Body of pancreas (tissue), 4 donors: Measurements from ENCODE around the gene OGFR. TPM values are rescaled to one million over a fixed set of nuclear protein-coding genes. Genes with fewer than 3 reads are reported as not detected.
A peak's percentile ranks its signal among the peaks of the same experiment; 100 is the strongest.

Experiments used
- ATAC-seq: fragments of 150-250 bp; one replicate; pipeline ENCODE4 v1.9.1; 2016
- DNase-seq, 4 donors: peaks; one replicate each; pipeline ENCODE4 v3.0.0-alpha.2; 2019
- H3K27ac ChIP-seq, 4 donors: fragments of 200-600 bp; sonication (generic); 1 replicate in 3 of 4; 2 replicates in 1 of 4; pipeline versions ENCODE4 v1.5.1 to v1.6.1; 2016 to 2019; ENCODE audit warnings: mild to moderate bottlenecking in 1 of 4, mixed read lengths in 1 of 4, moderate library complexity in 1 of 4
- H3K27me3 ChIP-seq, 2 donors: fragments of 200-600 bp; sonication (generic); one replicate each; pipeline ENCODE4 v1.6.0; 2016; ENCODE audit warnings: mild to moderate bottlenecking in 1 of 2
- H3K36me3 ChIP-seq, 2 donors: fragments of 200-600 bp; sonication (generic); replicated peaks in 1 of 2; 2 replicates each; pipeline ENCODE4 v1.5.1; 2016; ENCODE audit warnings: low read depth in 2 of 2; ENCODE audit not compliant: insufficient read depth in 1 of 2
- H3K4me1 ChIP-seq: fragments of 200-600 bp; sonication (generic); one replicate; pipeline ENCODE4 v1.6.0; 2016
- H3K4me3 ChIP-seq, 2 donors: fragments of 200-600 bp; sonication (generic); 1 replicate in 1 of 2; 2 replicates in 1 of 2; pipeline ENCODE4 v1.5.1; 2016 to 2019
- H3K9me3 ChIP-seq, 3 donors: fragments of 200-600 bp; sonication (generic); 1 replicate in 2 of 3; 2 replicates in 1 of 3; pipeline ENCODE4 v1.5.1; 2016
- CTCF ChIP-seq, 7 experiments: fragments of 450-650 bp in 4 of 7; fragments of 200-600 bp in 3 of 7; sonication (generic) in 3 of 7; IDR thresholded peaks; one replicate each; pipeline ENCODE4 v1.5.1; 2016 to 2019; ENCODE audit warnings: antibody characterized with exemption in 7 of 7
- POLR2A ChIP-seq, 3 donors: fragments of 450-650 bp; IDR thresholded peaks; one replicate each; pipeline ENCODE4 v1.6.1; 2016; ENCODE audit warnings: antibody characterized with exemption in 3 of 3, mild to moderate bottlenecking in 2 of 3
- WGBS, 2 donors: methylation state at CpG; one replicate each; pipeline ENCODE4 v1.1.5; 2017; 5-methylcytosine and 5-hydroxymethylcytosine counted together
- intact Hi-C: fragments of 100-400 bp; cut with DNase I; formaldehyde crosslinking; loops from one replicate; pipeline ENCODE4 v1.15.1; 2023
- total RNA-seq, 2 donors: library from RNA; depleted of rRNA; stranded (reverse); fragments of >200 nt; gene quantifications; one replicate each; pipeline ENCODE4 v1.1.0, GENCODE V29; 2016

OGFR gene
- total RNA-seq, 2 donors from 2014 or later = 46.4 to 47.8 TPM

GRCh38 chr20:62794007-62794724 is 10.5 kb upstream of the OGFR start:
- DNase-seq (peak; percentile 95 to 98 (median 96)), ATAC-seq (peak; percentile 88)
- no peak overlapping the region for H3K4me3 ChIP-seq
- no peaks in the 10 kb centered on the region for H3K27me3 ChIP-seq
- peak overlapping the region; percentile 52 to 91 (median 84) for H3K27ac ChIP-seq
- intact Hi-C loops = no loop called here
- H3K9me3 ChIP-seq = no peaks in the 10 kb centered on the region
- WGBS, 2 donors = 0 to 1% methylated on average over 22 to 69 of the region's 69 CpGs
- H3K4me1 ChIP-seq = peaks cover 33% of the 10 kb centered on the region
- TF ChIP-seq POLR2A (IDR thresholded peaks at IDR 0.05) (peak; percentile 43 to 92 (median 89)), CTCF (IDR thresholded peaks at IDR 0.05) (peak in 1 of 7 experiments; percentile 3)
- peaks cover 0 to 6% of the 10 kb centered on the region in 2 donors for H3K36me3 ChIP-seq

- intact Hi-C loops = no loop called here
Observed at GRCh38 chr20:62795023-62795761, 9.4 kb upstream of the OGFR start.

GRCh38 chr20:62796699-62797491 is 7.7 kb upstream of the OGFR start:
- DNase-seq = peak in 2 of 4 donors; percentile 38 to 44
- Histone ChIP-seq H3K4me1 (peaks cover 29% of the 10 kb centered on the region), H3K36me3 (peaks cover 0 to 13% of the 10 kb centered on the region in 2 donors), H3K9me3 (no peaks in the 10 kb centered on the region), H3K27me3 (no peaks in the 10 kb centered on the region), H3K27ac (peak overlapping the region; percentile 78 to 91 (median 84)), H3K4me3 (no peak overlapping the region)
- TF ChIP-seq POLR2A (IDR thresholded peaks at IDR 0.05) (no peak), CTCF (IDR thresholded peaks at IDR 0.05) (no peak)
- no peak for ATAC-seq
- intact Hi-C loops = no loop called here
- WGBS, 2 donors = 20 to 22% methylated on average over 13 to 29 of the region's 53 CpGs

More at GRCh38 chr20:62795023-62795761, 9.4 kb upstream of the OGFR start:
- H3K9me3 ChIP-seq = no peaks in the 10 kb centered on the region
- H3K27me3 ChIP-seq = no peaks in the 10 kb centered on the region
- H3K36me3 ChIP-seq = peaks cover 0 to 13% of the 10 kb centered on the region in 2 donors
- 0% methylated on average over 20 to 68 of the region's 68 CpGs for WGBS, 2 donors
- no peak for TF ChIP-seq POLR2A (IDR thresholded peaks at IDR 0.05)
- ATAC-seq (no peak), DNase-seq (peak in 2 of 4 donors; percentile 41 to 60)
- peaks cover 33% of the 10 kb centered on the region for H3K4me1 ChIP-seq
- H3K4me3 ChIP-seq = peak overlapping the region; percentile 9 to 46
- peak overlapping the region; percentile 41 to 91 (median 84) for H3K27ac ChIP-seq

GRCh38 chr20:62797671-62798532 is 6.7 kb upstream of the OGFR start:
- Histone ChIP-seq H3K4me3 (no peak overlapping the region), H3K27me3 (no peaks in the 10 kb centered on the region), H3K9me3 (no peaks in the 10 kb centered on the region), H3K36me3 (peaks cover 0 to 13% of the 10 kb centered on the region in 2 donors), H3K27ac (peak overlapping the region in 2 of 4 donors; percentile 35 to 79), H3K4me1 (peaks cover 29% of the 10 kb centered on the region)
- intact Hi-C loops = no loop called here
- DNase-seq (no peak), ATAC-seq (no peak)
- 81 to 83% methylated on average over 26 of the region's 26 CpGs for WGBS, 2 donors
- TF ChIP-seq POLR2A (IDR thresholded peaks at IDR 0.05) (no peak), CTCF (IDR thresholded peaks at IDR 0.05) (no peak)
